Ectodermal cell (in vitro differentiated cells): Measurements from ENCODE around the gene CENPF.

Experiments
- H3K27ac ChIP-seq: 2 replicates; pipeline ENCODE4 v1.7.0; 2013; ENCODE audit warnings: mild to moderate bottlenecking, low read depth, low read length; ENCODE audit not compliant: insufficient read depth, poor library complexity, severe bottlenecking
- H3K27me3 ChIP-seq: 2 replicates; pipeline ENCODE4 v1.7.0; 2013; ENCODE audit warnings: mild to moderate bottlenecking, low read length; ENCODE audit not compliant: insufficient read depth, control insufficient read depth, poor library complexity, severe bottlenecking
- H3K36me3 ChIP-seq: one replicate; pipeline ENCODE4 v1.7.0; 2013; ENCODE audit warnings: low read length; ENCODE audit not compliant: control insufficient read depth, insufficient read depth
- H3K4me1 ChIP-seq: one replicate; pipeline ENCODE4 v1.7.0; 2013; ENCODE audit warnings: low read length; ENCODE audit not compliant: control insufficient read depth, insufficient read depth
- H3K4me3 ChIP-seq: 2 replicates; pipeline ENCODE4 v1.7.0; 2013; ENCODE audit warnings: low read depth, low read length, control low read depth; ENCODE audit not compliant: insufficient read depth
- H3K9me3 ChIP-seq: 2 replicates; pipeline ENCODE4 v1.7.0; 2013; ENCODE audit warnings: mild to moderate bottlenecking, low read length, moderate library complexity; ENCODE audit not compliant: control insufficient read depth
- WGBS, 2 experiments: methylation state at CpG; one replicate each; pipeline ENCODE4 v1.1.7; 2013; ENCODE audit warnings: missing lambda C conversion rate in 2 of 2; 5-methylcytosine and 5-hydroxymethylcytosine counted together

Gene CENPF

DNA sequence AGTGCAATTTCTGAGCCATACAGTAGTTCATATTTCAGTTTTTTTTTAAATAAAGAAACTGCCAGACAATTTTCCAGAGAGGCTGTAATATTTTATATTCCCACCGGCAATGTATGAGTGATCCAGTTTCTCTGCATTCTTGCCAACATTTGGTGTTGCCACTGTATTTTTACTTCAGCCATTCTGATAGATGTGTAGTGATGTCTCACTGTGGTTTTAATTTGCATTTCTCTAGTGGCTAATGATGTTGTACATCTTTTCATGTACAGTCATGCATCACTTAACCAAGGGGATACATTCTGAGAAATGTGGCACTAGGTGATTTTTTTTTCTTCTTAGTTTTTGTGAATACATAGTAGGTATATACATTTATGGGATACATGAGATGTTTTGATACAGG, 99.6 kb downstream of the CENPF start:
- 96 to 100% methylated on average over 1 of the region's 1 CpG for WGBS, 2 experiments
- Histone ChIP-seq H3K9me3 (no peaks in the 10 kb centered on the region), H3K4me3 (no peak overlapping the region), H3K27me3 (no peaks in the 10 kb centered on the region), H3K4me1 (peaks cover 5% of the 10 kb centered on the region), H3K36me3 (no peaks in the 10 kb centered on the region), H3K27ac (no peak overlapping the region)

DNA sequence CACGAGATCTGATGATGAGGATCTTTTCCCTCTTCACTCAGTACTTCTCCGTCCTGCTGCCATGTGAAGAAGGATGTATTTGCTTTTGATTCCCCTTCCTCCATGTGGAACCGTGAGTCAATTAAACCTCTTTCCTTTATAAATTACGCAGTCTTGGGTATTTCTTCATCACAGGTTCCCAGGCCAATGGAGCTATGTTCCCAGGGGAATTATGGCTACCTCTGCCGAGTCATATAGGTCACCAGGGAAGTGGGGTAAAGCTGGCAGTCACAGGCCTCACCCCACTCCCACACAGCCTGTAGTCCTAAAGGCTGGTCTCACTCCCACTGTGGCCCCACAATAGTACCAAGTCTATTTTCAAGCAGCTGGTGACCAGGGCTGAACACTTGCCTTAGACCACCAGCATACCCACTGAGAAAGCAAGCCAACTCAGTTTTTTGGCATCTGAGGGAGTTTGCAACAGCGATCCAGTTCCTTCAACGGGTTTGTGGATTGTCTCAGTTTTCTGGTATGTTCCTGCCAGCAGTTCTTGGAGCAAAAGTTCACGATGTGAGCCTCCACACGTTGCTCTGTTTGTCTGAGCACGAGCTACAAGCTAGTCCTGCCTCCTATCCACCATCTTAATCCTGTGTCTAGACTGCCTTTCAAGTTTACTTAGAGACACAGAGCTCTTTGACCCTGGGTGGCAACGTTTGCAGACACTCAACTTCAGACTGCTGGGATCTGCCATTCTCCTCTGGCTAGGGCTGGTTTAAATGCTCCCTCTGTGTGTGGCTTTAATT, 104.5 kb downstream of the CENPF start:
- Histone ChIP-seq H3K27ac (no peak overlapping the region), H3K27me3 (no peaks in the 10 kb centered on the region), H3K4me3 (no peak overlapping the region), H3K36me3 (no peaks in the 10 kb centered on the region), H3K4me1 (no peaks in the 10 kb centered on the region), H3K9me3 (no peaks in the 10 kb centered on the region)
- 88 to 92% methylated on average over 11 of the region's 11 CpGs for WGBS, 2 experiments

DNA sequence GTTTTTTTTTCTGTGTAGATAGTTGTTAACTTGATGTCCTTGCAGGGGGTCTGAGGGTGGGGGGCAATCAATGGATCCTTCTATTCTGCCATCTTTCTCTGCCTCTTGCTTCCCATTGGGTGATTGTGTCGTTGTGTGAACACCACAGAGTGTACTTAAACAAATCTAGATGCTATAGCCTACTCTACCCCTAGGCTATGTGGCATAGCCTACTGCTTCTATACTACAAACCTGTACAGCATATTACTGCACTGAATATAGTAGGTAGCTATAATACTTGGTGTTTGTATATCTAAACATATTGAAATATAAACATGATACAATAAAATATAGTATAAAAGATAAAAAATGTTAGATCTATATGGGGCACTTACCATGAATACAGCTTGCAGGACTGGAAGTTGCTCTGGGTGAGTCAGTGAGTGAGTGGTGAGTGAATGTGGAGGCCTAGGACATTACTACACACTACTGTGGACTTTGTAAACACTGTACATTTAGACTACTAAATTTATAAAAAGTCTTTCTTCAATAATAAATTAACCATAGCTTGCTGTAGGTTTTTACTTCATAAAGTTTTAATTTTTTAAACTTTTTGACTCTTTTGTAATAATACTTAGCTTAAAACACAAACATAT, 105.4 kb downstream of the CENPF start:
- no peaks in the 10 kb centered on the region for H3K9me3 ChIP-seq
- no peaks in the 10 kb centered on the region for H3K4me1 ChIP-seq
- WGBS, 2 experiments, result 93 to 100% methylated on average over 1 of the region's 1 CpG
- no peak overlapping the region for H3K27ac ChIP-seq
- H3K36me3 ChIP-seq, result no peaks in the 10 kb centered on the region
- H3K4me3 ChIP-seq, result no peak overlapping the region
- H3K27me3 ChIP-seq, result no peaks in the 10 kb centered on the region

DNA sequence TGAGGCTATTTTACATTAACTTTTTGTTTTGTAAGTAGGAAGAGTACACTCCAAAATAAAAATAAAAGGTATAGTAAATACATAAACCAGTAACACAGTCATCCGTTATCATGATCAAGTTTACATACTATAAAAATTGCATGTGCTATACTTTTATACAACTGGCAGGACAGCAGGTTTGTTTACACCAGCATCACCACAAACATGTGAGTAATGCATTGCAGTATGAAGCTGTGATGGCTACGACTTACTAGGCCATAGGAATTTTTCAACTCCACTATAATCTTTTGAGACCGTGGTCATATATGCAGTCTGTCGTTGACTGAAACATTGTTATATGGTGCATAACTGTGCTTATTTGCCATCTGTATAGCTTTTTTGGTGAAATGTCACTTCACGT, 106.2 kb downstream of the CENPF start:
- H3K4me3 ChIP-seq, result no peak overlapping the region
- no peak overlapping the region for H3K27ac ChIP-seq
- H3K9me3 ChIP-seq, result no peaks in the 10 kb centered on the region
- H3K4me1 ChIP-seq, result no peaks in the 10 kb centered on the region
- H3K36me3 ChIP-seq, result no peaks in the 10 kb centered on the region
- WGBS, 2 experiments, result 88 to 91% methylated on average over 4 to 5 of the region's 5 CpGs
- H3K27me3 ChIP-seq, result no peaks in the 10 kb centered on the region

DNA sequence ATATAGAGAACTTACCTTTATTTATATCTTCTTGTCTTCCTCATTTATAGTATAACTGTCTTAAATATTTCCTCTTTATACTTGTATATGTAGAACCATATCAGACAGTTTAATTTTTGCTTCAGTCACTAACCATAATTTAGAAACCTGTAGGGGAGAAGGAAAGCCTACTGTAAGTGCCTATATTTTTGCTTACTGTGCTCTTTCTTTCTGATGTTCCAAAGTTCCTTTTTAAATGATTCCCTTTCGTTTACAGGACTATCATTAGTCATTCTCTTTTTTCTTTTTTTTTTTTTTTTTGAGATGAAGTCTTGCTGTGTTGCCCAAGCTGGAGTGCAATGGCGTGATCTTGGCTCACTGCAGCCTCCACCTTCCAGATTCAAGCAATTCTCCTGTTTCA, 109.7 kb downstream of the CENPF start:
- Histone ChIP-seq H3K4me1 (no peaks in the 10 kb centered on the region), H3K36me3 (no peaks in the 10 kb centered on the region), H3K27ac (no peak overlapping the region), H3K4me3 (no peak overlapping the region), H3K9me3 (no peaks in the 10 kb centered on the region), H3K27me3 (no peaks in the 10 kb centered on the region)
- WGBS, 2 experiments, result 75 to 88% methylated on average over 1 to 2 of the region's 2 CpGs
